Stimulated activated CD4-positive, alpha-beta T cell treated with anti-CD3 and anti-CD28 coated beads, Interleukin-4, amount 100 ng/mL, for 48 hours (primary cell): ENCODE measurements around the gene CAT.

ENCODE experiments used
- DNase-seq, 2 donors: peaks; one replicate each; pipeline ENCODE4 v3.0.0-alpha.2; 2020; ENCODE audit warnings: low read depth in 2 of 2

CAT gene

DNA sequence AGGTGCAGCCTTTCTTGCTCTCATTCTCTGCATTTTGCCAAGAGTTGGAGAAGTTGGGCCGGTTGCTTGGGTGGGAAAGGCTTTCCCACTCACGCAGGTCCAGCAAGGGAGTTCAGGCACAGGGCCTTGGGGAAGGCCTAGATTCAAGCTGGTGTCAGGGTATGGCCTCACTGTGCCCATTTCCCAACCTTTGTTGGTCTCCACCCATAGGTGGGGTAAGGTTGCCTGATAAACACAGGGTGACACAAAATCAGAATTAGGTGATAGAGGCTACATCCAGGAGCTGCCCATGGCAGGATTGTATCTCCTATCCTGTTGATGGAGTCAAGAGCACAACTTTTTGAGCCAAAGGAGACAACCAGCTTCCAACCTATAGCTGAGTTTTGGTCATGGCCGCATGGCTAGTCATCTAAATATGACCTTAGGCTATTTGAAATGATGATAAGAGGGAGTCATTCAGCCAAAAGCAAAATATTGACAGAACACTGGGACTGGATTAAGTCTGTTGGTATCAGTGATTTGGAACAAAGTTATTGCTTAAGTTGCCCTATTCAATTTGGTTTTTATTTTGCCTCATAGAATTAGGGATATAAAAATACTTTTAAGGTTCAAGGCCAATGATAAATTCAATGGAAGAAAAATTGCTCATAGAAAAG lies 20.9 kb downstream of the CAT start:
- no peak for DNase-seq

DNA sequence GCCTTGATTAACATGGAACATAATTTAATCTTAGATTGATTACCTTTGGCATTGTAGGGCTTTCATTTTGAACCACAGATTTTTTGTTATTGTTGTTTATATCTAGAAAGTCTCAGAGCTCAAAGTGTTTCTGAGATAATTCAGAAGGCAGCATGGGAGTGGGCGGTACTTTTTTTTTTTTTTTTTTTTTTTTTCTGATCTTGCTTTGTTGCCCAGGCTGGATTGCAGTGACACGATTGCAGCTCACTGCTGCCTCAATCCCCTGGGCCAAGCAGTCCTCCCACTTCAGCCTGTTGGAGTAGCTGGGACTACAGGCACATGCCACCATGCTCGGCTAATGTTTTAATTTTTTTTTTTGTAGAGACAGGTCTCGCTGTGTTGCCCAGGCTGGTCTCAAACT lies 21.5 kb downstream of the CAT start:
- DNase-seq, result no peak

DNA sequence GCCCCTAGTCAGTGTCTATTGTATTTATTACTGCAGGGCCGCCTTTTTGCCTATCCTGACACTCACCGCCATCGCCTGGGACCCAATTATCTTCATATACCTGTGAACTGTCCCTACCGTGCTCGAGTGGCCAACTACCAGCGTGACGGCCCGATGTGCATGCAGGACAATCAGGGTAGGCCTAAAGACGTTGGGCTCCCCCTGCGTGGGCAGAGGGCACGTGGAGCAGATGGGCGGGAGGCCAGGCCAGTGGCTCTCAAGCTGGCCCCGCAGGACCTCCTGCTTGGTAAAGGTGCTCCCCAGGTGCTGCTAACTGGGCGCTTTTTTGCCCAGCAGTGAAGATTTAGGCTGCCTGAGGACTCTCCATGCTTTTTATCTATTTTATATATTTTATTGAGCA lies 22.5 kb downstream of the CAT start:
- no peak for DNase-seq

DNA sequence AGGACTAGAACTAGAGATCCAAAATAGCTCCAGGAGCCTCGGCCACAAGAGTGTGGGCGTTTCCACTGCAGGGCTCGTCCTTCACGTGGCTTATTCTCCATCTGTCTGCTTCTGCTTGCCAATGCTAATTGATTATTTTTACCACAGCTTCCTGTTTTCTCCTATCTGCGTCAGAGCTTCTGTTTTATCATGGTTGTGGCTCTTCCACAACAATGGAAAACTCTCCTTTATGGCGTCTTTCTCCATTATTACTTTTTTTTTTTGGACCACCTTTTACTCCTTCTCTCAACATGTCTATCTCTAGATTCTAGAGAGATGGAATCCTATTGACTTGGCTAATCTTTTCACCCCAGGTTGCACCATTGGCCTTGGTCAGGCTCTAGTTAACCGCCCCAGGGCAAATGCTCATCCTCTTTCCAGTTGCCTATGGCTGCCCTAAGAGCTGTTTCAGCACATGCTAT lies 25.9 kb downstream of the CAT start:
- DNase-seq, result no peak

DNA sequence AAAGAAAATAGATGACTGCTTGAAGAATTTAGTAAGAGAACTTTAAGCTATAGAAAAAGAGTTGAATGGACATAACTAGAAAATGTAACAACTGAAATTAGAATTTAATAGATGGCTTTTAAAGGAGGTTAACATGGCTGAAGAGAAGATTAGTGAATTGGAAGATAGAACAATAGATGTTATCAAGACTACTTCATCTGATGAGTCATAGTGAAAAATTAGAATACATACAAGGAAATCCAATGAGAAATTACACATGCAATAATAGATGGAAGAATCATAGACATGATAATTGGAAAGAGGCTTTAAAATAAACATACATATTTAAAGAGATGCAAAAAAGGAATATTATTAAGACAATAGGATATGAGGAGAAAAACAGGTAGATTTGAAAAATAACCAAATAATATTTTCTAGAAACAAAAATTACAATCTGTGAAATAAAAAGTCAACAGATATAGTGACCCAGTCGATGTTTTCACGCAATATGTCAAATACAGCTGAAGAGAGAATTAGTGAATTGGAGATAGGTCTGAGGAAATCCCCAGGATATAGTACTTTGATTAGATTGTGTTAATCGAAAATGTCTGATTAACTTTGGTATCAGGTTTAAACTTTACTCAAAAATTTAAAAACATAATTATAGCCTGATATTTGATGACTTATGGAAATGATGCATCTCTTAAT lies 28.2 kb downstream of the CAT start:
- no peak for DNase-seq

DNA sequence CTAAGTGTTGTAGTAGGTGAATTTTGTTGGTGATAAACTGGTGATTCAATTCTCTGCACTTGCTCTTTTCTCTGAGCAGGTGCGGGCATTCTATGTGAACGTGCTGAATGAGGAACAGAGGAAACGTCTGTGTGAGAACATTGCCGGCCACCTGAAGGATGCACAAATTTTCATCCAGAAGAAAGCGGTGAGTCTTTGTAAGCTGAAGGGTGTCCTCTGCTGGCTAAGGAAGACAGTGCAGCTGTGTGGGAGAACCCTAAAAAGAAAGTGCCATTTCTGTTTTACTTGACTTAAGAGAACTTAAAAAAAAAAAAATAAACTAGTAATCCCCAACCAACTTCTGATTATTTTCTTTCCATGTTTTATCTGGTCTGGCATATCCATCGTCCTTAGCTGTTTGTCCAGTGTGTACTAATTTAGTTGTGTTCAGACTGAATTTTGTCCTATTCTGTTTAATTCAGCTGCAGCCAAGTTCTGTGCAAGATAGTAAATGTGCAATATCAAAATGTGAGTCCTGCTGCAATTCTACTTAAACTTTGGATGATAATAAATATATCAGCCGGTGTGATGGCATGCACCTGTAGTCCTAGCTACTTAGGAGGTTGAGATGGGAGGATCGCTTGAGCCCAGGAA lies 29.6 kb downstream of the CAT start:
- DNase-seq, result peak; percentile 9 to 34

- no peak for DNase-seq
Measured at GRCh38 chr11:34473603-34474169, 35.0 kb downstream of the CAT start.

- no peak for DNase-seq
Measured at GRCh38 chr11:34475656-34476055, 36.9 kb downstream of the CAT start.

GRCh38 chr11:34476849-34477248 lies 38.1 kb downstream of the CAT start:
- no peak for DNase-seq

DNA sequence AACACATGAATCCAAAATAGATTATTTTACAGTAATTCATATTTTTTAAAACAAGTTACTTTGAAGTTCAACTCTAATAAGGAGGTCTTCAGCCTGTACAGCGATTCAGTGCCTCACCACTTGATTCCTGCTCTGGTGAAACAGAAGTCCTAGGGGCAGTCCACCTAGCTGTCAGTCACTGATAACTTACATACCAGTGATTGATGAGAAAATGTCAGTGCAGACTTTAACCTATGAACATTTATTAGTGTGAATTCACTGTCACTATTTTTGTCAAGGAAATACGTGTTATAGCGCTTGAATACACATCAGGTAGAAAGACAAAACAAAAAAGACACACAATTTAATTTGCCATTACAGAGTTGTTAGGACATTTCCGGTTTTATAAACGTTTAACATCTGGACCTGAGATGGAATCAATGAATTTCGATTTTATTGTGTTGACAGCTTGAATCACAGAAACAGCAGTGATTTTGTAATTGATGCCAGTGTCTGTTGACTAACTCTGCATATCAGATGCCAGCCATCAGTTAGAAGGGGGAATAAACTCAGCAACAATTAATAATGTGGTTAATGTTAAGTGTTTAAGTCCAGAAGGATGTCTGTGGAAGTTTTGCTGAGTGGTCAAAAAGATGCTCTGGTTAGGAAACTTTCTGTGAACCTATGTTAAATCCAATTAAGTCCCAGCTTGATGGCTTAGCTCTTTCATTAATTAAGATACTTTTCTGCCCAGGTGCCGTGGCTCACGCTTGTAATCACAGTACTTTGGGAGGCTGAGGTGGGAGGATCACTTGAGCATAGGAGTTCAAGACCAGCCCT lies 40.3 kb downstream of the CAT start:
- no peak for DNase-seq

DNA sequence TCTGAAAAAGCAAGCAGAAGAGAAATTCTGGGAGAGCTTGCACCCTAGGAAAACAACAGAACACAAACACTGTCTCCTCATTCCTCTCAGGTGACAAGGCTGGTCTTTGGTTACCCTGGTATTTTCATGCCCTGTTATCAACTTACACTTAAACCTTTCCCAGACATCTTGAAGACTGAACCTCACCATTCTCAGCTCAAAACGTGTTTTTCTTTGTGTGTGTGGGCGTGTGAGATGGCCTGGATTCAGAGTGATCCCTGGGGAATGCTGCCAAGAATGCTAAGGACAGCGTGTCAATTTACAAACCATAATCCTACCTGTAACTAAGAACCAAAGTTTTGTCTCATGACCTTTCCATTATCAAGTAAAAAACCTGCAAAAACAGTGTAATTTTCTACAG lies 41.6 kb downstream of the CAT start:
- DNase-seq, result no peak

- no peak for DNase-seq
Measured at GRCh38 chr11:34481307-34481706, 42.6 kb downstream of the CAT start.

GRCh38 chr11:34483106-34483874 lies 44.6 kb downstream of the CAT start:
- no peak for DNase-seq

DNA sequence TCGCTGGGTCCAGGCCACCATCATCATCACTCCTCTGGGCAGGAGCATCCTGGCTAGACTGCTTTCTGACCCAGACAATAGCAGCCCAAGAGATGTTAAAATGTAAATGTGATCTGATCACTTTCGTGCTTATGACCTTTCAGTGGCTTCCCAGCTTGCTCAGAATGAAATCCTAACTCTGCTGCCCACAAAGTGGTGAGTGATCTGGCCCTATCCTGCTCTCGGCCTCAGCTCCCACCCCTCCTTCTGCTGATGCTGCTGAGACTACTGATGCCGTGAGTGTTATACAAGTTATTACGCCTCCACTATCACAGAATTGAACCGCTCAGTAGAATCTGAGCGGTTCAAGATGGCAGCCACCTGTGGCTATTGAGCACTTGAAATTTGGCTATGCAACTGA lies 48.7 kb downstream of the CAT start:
- no peak for DNase-seq

- DNase-seq, result no peak
Measured at GRCh38 chr11:34488855-34489557, 50.3 kb downstream of the CAT start.

GRCh38 chr11:34490304-34490703 lies 51.6 kb downstream of the CAT start:
- DNase-seq, result no peak

GRCh38 chr11:34492806-34493414 lies 54.2 kb downstream of the CAT start:
- peak; percentile 11 to 34 for DNase-seq

DNA sequence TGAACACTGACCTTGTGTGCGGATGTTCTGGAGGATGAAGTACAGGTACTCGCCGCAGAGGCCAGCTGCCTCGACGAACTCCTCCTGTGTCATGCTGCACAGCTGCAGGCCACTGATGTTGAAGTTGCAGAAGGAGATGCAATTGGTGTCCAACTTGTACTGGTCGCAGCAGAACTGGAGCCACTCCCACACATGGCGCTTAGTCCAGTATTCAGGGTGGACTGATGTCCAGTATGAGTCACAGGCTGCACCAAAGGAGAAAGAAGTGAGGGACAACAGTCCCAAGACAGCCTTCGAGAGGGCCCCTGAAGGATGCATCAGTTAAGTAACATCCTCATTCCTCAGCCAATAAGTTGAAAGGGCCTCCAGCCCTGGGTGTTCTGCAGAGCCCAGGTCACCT lies 54.7 kb downstream of the CAT start:
- no peak for DNase-seq

- DNase-seq, result no peak
Measured at GRCh38 chr11:34493926-34494595, 55.3 kb downstream of the CAT start.
